Body of pancreas (tissue), 4 donors: ENCODE measurements around the gene PDLIM7. TPM values are rescaled to one million over a fixed set of nuclear protein-coding genes. Genes with fewer than 3 reads are reported as not detected.

Experiments used
- ATAC-seq: fragments of 150-250 bp; one replicate; pipeline ENCODE4 v1.9.1; 2016
- DNase-seq, 4 donors: peaks; one replicate each; pipeline ENCODE4 v3.0.0-alpha.2; 2019
- H3K27ac ChIP-seq, 4 donors: fragments of 200-600 bp; sonication (generic); 1 replicate in 3 of 4; 2 replicates in 1 of 4; pipeline versions ENCODE4 v1.5.1 to v1.6.1; 2016 to 2019; ENCODE audit warnings: mild to moderate bottlenecking in 1 of 4, mixed read lengths in 1 of 4, moderate library complexity in 1 of 4
- H3K27me3 ChIP-seq, 2 donors: fragments of 200-600 bp; sonication (generic); one replicate each; pipeline ENCODE4 v1.6.0; 2016; ENCODE audit warnings: mild to moderate bottlenecking in 1 of 2
- H3K36me3 ChIP-seq, 2 donors: fragments of 200-600 bp; sonication (generic); replicated peaks in 1 of 2; 2 replicates each; pipeline ENCODE4 v1.5.1; 2016; ENCODE audit warnings: low read depth in 2 of 2; ENCODE audit not compliant: insufficient read depth in 1 of 2
- H3K4me1 ChIP-seq: fragments of 200-600 bp; sonication (generic); one replicate; pipeline ENCODE4 v1.6.0; 2016
- H3K4me3 ChIP-seq, 2 donors: fragments of 200-600 bp; sonication (generic); 1 replicate in 1 of 2; 2 replicates in 1 of 2; pipeline ENCODE4 v1.5.1; 2016 to 2019
- H3K9me3 ChIP-seq, 3 donors: fragments of 200-600 bp; sonication (generic); 1 replicate in 2 of 3; 2 replicates in 1 of 3; pipeline ENCODE4 v1.5.1; 2016
- CTCF ChIP-seq, 7 experiments: fragments of 450-650 bp in 4 of 7; fragments of 200-600 bp in 3 of 7; sonication (generic) in 3 of 7; IDR thresholded peaks; one replicate each; pipeline ENCODE4 v1.5.1; 2016 to 2019; ENCODE audit warnings: antibody characterized with exemption in 7 of 7
- POLR2A ChIP-seq, 3 donors: fragments of 450-650 bp; IDR thresholded peaks; one replicate each; pipeline ENCODE4 v1.6.1; 2016; ENCODE audit warnings: antibody characterized with exemption in 3 of 3, mild to moderate bottlenecking in 2 of 3
- WGBS, 2 donors: methylation state at CpG; one replicate each; pipeline ENCODE4 v1.1.5; 2017; 5-methylcytosine and 5-hydroxymethylcytosine counted together
- intact Hi-C: fragments of 100-400 bp; cut with DNase I; formaldehyde crosslinking; loops from one replicate; pipeline ENCODE4 v1.15.1; 2023
- total RNA-seq, 2 donors: library from RNA; depleted of rRNA; stranded (reverse); fragments of >200 nt; gene quantifications; one replicate each; pipeline ENCODE4 v1.1.0, GENCODE V29; 2016

The PDLIM7 gene
- total RNA-seq, 2 donors from 2014 or later, result 7.3 to 15.8 TPM

GRCh38 chr5:177446200-177447065, 51.0 kb downstream of the PDLIM7 start, which contains the start of gene PRR7:
Gene PRR7, plus strand, starts transcription at chr5:177446814. Its CDS starts 8,254 bp downstream, at chr5:177455068.
- peak within 1 kb of the TSS in 3 of 4 donors; percentile 54 to 76 (median 56) for H3K27ac ChIP-seq

GRCh38 chr5:177445917-177446199, 51.5 kb downstream of the PDLIM7 start:
- Histone ChIP-seq H3K4me1 (peaks cover 27% of the 10 kb centered on the region), H3K36me3 (no peaks in the 10 kb centered on the region), H3K27ac (no peak overlapping the region), H3K27me3 (no peaks in the 10 kb centered on the region), H3K9me3 (no peaks in the 10 kb centered on the region), H3K4me3 (no peak overlapping the region)
- 2 to 5% methylated on average over 8 of the region's 8 CpGs for WGBS, 2 donors
- peak in 1 of 4 donors; percentile 12 for DNase-seq
- ATAC-seq, result no peak
- intact Hi-C loops, result no loop called here
- no peak for TF ChIP-seq CTCF (IDR thresholded peaks at IDR 0.05)
- no peak for TF ChIP-seq POLR2A (IDR thresholded peaks at IDR 0.05)

More at GRCh38 chr5:177446200-177447065, 51.0 kb downstream of the PDLIM7 start, which contains the start of gene PRR7:
- Histone ChIP-seq H3K4me1 (peaks cover 27% of the 10 kb centered on the region), H3K36me3 (no peaks in the 10 kb centered on the region), H3K9me3 (no peaks in the 10 kb centered on the region), H3K27me3 (no peaks in the 10 kb centered on the region), H3K4me3 (peak within 1 kb of the TSS in 1 of 2 donors; percentile 31)
- intact Hi-C loops, result no loop called here
- 0% methylated on average over 11 to 74 of the region's 89 CpGs for WGBS, 2 donors
- TF ChIP-seq POLR2A (IDR thresholded peaks at IDR 0.05) (peak in 1 of 3 donors; percentile 16), CTCF (IDR thresholded peaks at IDR 0.05) (peak in 1 of 7 experiments; percentile 24)
- ATAC-seq, result peak; percentile 63
- DNase-seq, result peak; percentile 51 to 74 (median 56)

GRCh38 chr5:177445052-177445916, 52.1 kb downstream of the PDLIM7 start:
- Histone ChIP-seq H3K27ac (no peak overlapping the region), H3K27me3 (no peaks in the 10 kb centered on the region), H3K4me1 (peaks cover 27% of the 10 kb centered on the region), H3K36me3 (no peaks in the 10 kb centered on the region), H3K9me3 (no peaks in the 10 kb centered on the region), H3K4me3 (no peak overlapping the region)
- ATAC-seq (no peak), DNase-seq (no peak)
- intact Hi-C loops, result no loop called here
- 39 to 52% methylated on average over 9 to 10 of the region's 10 CpGs for WGBS, 2 donors
- TF ChIP-seq CTCF (IDR thresholded peaks at IDR 0.05), result no peak
- TF ChIP-seq POLR2A (IDR thresholded peaks at IDR 0.05), result no peak

GRCh38 chr5:177444106-177445051, 53.0 kb downstream of the PDLIM7 start:
- DNase-seq, result peak in 1 of 4 donors; percentile 9

More at GRCh38 chr5:177444106-177445051, 53.0 kb downstream of the PDLIM7 start:
- Histone ChIP-seq H3K27ac (no peak overlapping the region), H3K27me3 (no peaks in the 10 kb centered on the region), H3K36me3 (no peaks in the 10 kb centered on the region), H3K9me3 (no peaks in the 10 kb centered on the region), H3K4me3 (no peak overlapping the region), H3K4me1 (peaks cover 27% of the 10 kb centered on the region)
- no peak for ATAC-seq
- intact Hi-C loops, result no loop called here
- WGBS, 2 donors, result 45 to 62% methylated on average over 5 to 7 of the region's 7 CpGs
- TF ChIP-seq CTCF (IDR thresholded peaks at IDR 0.05), result no peak
- TF ChIP-seq POLR2A (IDR thresholded peaks at IDR 0.05), result no peak
